ENCODE results near the gene OR10J5.
"Not testable (repeated sequence)": the region's sequence is repeated elsewhere in the genome, so short reads cannot be mapped to it uniquely, and the experiment has no call there.

Gene OR10J5

GRCh38 chr1:159535907-159536306, at the start of gene OR10J5:
Gene OR10J5 (minus strand): TSS chr1:159536007. CDS start chr1:159536007, 0 bp downstream.
- DNase-seq = no peak

GRCh38 chr1:159584536-159584935, 48.7 kb upstream of the OR10J5 start:
- DNase-seq = no peak

GRCh38 chr1:159581422-159581821, 45.6 kb upstream of the OR10J5 start:
- DNase-seq = no peak

- no peak for DNase-seq
Observed at GRCh38 chr1:159580340-159580739, 44.5 kb upstream of the OR10J5 start.

GRCh38 chr1:159577446-159577845, 41.6 kb upstream of the OR10J5 start:
- DNase-seq = no peak

- no peak for DNase-seq
Observed at GRCh38 chr1:159562680-159563079, 26.9 kb upstream of the OR10J5 start.

- DNase-seq = no peak
Observed at GRCh38 chr1:159561497-159561896, 25.7 kb upstream of the OR10J5 start.

GRCh38 chr1:159560599-159560998, 24.8 kb upstream of the OR10J5 start:
- DNase-seq = no peak

- DNase-seq = no peak
Observed at GRCh38 chr1:159556931-159557369, 21.1 kb upstream of the OR10J5 start.

GRCh38 chr1:159554696-159555095, 18.9 kb upstream of the OR10J5 start:
- DNase-seq = no peak

GRCh38 chr1:159554261-159554660, 18.5 kb upstream of the OR10J5 start:
- no peak for DNase-seq

GRCh38 chr1:159548126-159548525, 12.3 kb upstream of the OR10J5 start:
- DNase-seq = no peak

- no peak for DNase-seq
Observed at GRCh38 chr1:159532922-159533321, 2.9 kb downstream of the OR10J5 start.

- DNase-seq = not testable (repeated sequence)
Observed at GRCh38 chr1:159524792-159525191, 11.0 kb downstream of the OR10J5 start.

- DNase-seq = no peak
Observed at GRCh38 chr1:159510229-159510541, 25.6 kb downstream of the OR10J5 start.

GRCh38 chr1:159509440-159510228, 26.2 kb downstream of the OR10J5 start:
- no peak for DNase-seq

- no peak for DNase-seq
Observed at GRCh38 chr1:159508951-159509350, 26.9 kb downstream of the OR10J5 start.

GRCh38 chr1:159505676-159506075, 30.1 kb downstream of the OR10J5 start:
- no peak for DNase-seq

- no peak for DNase-seq
Observed at GRCh38 chr1:159501082-159501481, 34.7 kb downstream of the OR10J5 start.

- not testable (repeated sequence) for DNase-seq
Observed at GRCh38 chr1:159494513-159495210, 41.1 kb downstream of the OR10J5 start.

- no peak for DNase-seq
Observed at GRCh38 chr1:159493354-159493753, 42.5 kb downstream of the OR10J5 start.

GRCh38 chr1:159492575-159493323, 43.1 kb downstream of the OR10J5 start:
- DNase-seq = no peak

Data from NCI-H2081 (cell line).